ENCODE results near the gene DBN1. TPM values are rescaled to one million over a fixed set of nuclear protein-coding genes. Genes with fewer than 3 reads are reported as not detected.

DBN1 gene
- polyA plus RNA-seq, 1 donor (not counting 4 experiments of a cell fraction or from before 2014, with no cell fraction given), result 59.4 TPM

GRCh38 chr5:177520271-177520670, 46.8 kb upstream of the DBN1 start:
- Histone ChIP-seq H3K9me3 (ENCODE audit: control insufficient read depth, low read depth, low read length) (no peaks in the 10 kb centered on the region), H4K20me1 (ENCODE audit: control insufficient read depth, extremely low read depth, insufficient read depth, low read length) (no peaks in the 10 kb centered on the region), H2AFZ (ENCODE audit: control insufficient read depth, low read length) (no peak overlapping the region), H3K79me2 (ENCODE audit: control insufficient read depth, insufficient read depth, low read length) (peaks cover 19% of the 10 kb centered on the region), H3K9ac (ENCODE audit: control insufficient read depth, extremely low read depth, insufficient read depth, low read length) (no peak overlapping the region), H3K4me1 (ENCODE audit: control insufficient read depth, extremely low read depth, insufficient read depth, low read length) (peaks cover 15% of the 10 kb centered on the region), H3K4me2 (ENCODE audit: control insufficient read depth, extremely low read depth, insufficient read depth, low read depth, low read length) (no peak overlapping the region), H3K27ac (ENCODE audit: control insufficient read depth, insufficient read depth, low read length) (no peak overlapping the region), H3K36me3 (ENCODE audit: control insufficient read depth in 2 of 2, extremely low read depth in 1 of 2, insufficient read depth in 2 of 2, low read length in 2 of 2) (peaks cover 34 to 37% of the 10 kb centered on the region in 2 experiments), H3K27me3 (ENCODE audit: control insufficient read depth, extremely low read depth, insufficient read depth, low read length) (no peaks in the 10 kb centered on the region), H3K4me3 (ENCODE audit: control insufficient read depth in 2 of 3, extremely low read depth in 1 of 3, insufficient read depth in 2 of 3, low read depth in 1 of 3, low read length in 3 of 3) (no peak overlapping the region), H3K9me1 (ENCODE audit: control insufficient read depth, extremely low read depth, insufficient read depth, low read length) (no peaks in the 10 kb centered on the region)
- no peak for TF ChIP-seq CTCF (optimal IDR thresholded peaks at IDR 0.05 in 1 of 3, IDR thresholded peaks at IDR 0.05 in 1 of 3, conservative IDR thresholded peaks at IDR 0.05 in 1 of 3; ENCODE audit: extremely low read depth in 1 of 3, insufficient read depth in 2 of 3, low read length in 3 of 3)
- no peak for TF ChIP-seq EZH2 (IDR thresholded peaks at IDR 0.05; ENCODE audit: low read length)
- DNase-seq (ENCODE audit: low read depth, low spot score), result no peak
- no peak for FAIRE-seq
- dilution Hi-C loops (cut with MboI; ENCODE audit: extremely low pct_ligation_motif_present, low sequenced_read_pairs), result no loop called here

GRCh38 chr5:177519463-177520235, 46.2 kb upstream of the DBN1 start:
- H3K27ac ChIP-seq (ENCODE audit: control insufficient read depth, insufficient read depth, low read length), result no peak overlapping the region
- no peaks in the 10 kb centered on the region for H3K9me1 ChIP-seq (ENCODE audit: control insufficient read depth, extremely low read depth, insufficient read depth, low read length)
- H3K36me3 ChIP-seq (ENCODE audit: control insufficient read depth in 2 of 2, extremely low read depth in 1 of 2, insufficient read depth in 2 of 2, low read length in 2 of 2), result peaks cover 33 to 34% of the 10 kb centered on the region in 2 experiments
- TF ChIP-seq EZH2 (IDR thresholded peaks at IDR 0.05; ENCODE audit: low read length), result no peak
- no peak for TF ChIP-seq CTCF (optimal IDR thresholded peaks at IDR 0.05 in 1 of 3, IDR thresholded peaks at IDR 0.05 in 1 of 3, conservative IDR thresholded peaks at IDR 0.05 in 1 of 3; ENCODE audit: extremely low read depth in 1 of 3, insufficient read depth in 2 of 3, low read length in 3 of 3)
- H3K9me3 ChIP-seq (ENCODE audit: control insufficient read depth, low read depth, low read length), result no peaks in the 10 kb centered on the region
- no peak overlapping the region for H2AFZ ChIP-seq (ENCODE audit: control insufficient read depth, low read length)
- dilution Hi-C loops (cut with MboI; ENCODE audit: extremely low pct_ligation_motif_present, low sequenced_read_pairs), result no loop called here
- DNase-seq (ENCODE audit: low read depth, low spot score) (no peak), FAIRE-seq (no peak)
- H3K9ac ChIP-seq (ENCODE audit: control insufficient read depth, extremely low read depth, insufficient read depth, low read length), result no peak overlapping the region
- H3K4me1 ChIP-seq (ENCODE audit: control insufficient read depth, extremely low read depth, insufficient read depth, low read length), result peaks cover 15% of the 10 kb centered on the region
- no peak overlapping the region for H3K4me2 ChIP-seq (ENCODE audit: control insufficient read depth, extremely low read depth, insufficient read depth, low read depth, low read length)
- H3K27me3 ChIP-seq (ENCODE audit: control insufficient read depth, extremely low read depth, insufficient read depth, low read length), result no peaks in the 10 kb centered on the region
- no peak overlapping the region for H3K4me3 ChIP-seq (ENCODE audit: control insufficient read depth in 2 of 3, extremely low read depth in 1 of 3, insufficient read depth in 2 of 3, low read depth in 1 of 3, low read length in 3 of 3)
- peaks cover 24% of the 10 kb centered on the region for H3K79me2 ChIP-seq (ENCODE audit: control insufficient read depth, insufficient read depth, low read length)
- no peaks in the 10 kb centered on the region for H4K20me1 ChIP-seq (ENCODE audit: control insufficient read depth, extremely low read depth, insufficient read depth, low read length)
